ENCODE results near the gene HDGFL2.

Gene HDGFL2

GRCh38 chr19:4445963-4446703, 26.0 kb upstream of the HDGFL2 start:
- DNase-seq: no peak

GRCh38 chr19:4446704-4447200, 25.3 kb upstream of the HDGFL2 start:
- DNase-seq: no peak

GRCh38 chr19:4447327-4448146, 24.6 kb upstream of the HDGFL2 start:
- DNase-seq: no peak

- DNase-seq: no peak
These were observed 23.7 kb upstream of the HDGFL2 start for GRCh38 chr19:4448147-4448985.

GRCh38 chr19:4449022-4449638, 23.0 kb upstream of the HDGFL2 start:
- DNase-seq: no peak

- DNase-seq: no peak
These were observed 22.5 kb upstream of the HDGFL2 start for GRCh38 chr19:4449639-4450028.

GRCh38 chr19:4452230-4452990, 19.7 kb upstream of the HDGFL2 start:
- no peak for DNase-seq

GRCh38 chr19:4453232-4454179, 18.6 kb upstream of the HDGFL2 start:
- no peak for DNase-seq

- DNase-seq: no peak
These were observed 17.1 kb upstream of the HDGFL2 start for GRCh38 chr19:4454747-4455718.

GRCh38 chr19:4455719-4456475, 16.2 kb upstream of the HDGFL2 start:
- peak; percentile 65 for DNase-seq

- DNase-seq: peak; percentile 72
These were observed 15.6 kb upstream of the HDGFL2 start for GRCh38 chr19:4456476-4456842.

- peak; percentile 74 for DNase-seq
These were observed 15.0 kb upstream of the HDGFL2 start for GRCh38 chr19:4456843-4457653.

GRCh38 chr19:4457654-4458395, 14.3 kb upstream of the HDGFL2 start, which contains the start of gene UBXN6:
TSS of gene UBXN6 (minus strand) at chr19:4457794. CDS start at chr19:4457697, 97 bp downstream.
- DNase-seq: peak; percentile 99

- no peak for DNase-seq
These were observed 7.1 kb upstream of the HDGFL2 start for GRCh38 chr19:4464815-4465581.

GRCh38 chr19:4467835-4468234, 4.3 kb upstream of the HDGFL2 start:
- no peak for DNase-seq

Data from DMS53 (cell line).